Activated B cell treated with CpG ODN at 0.5 μM for 24 hours (primary cell): ENCODE data around the gene WRNIP1. TPM values are rescaled to one million over a fixed set of nuclear protein-coding genes. Genes with fewer than 3 reads are reported as not detected.

Source experiments
- ATAC-seq: fragments of 200-7000 bp; cut with Tn5 transposase; one replicate; pipeline ENCODE4 v1.10.0; 2021; ENCODE audit warnings: low read depth, mild to moderate bottlenecking, moderate library complexity
- CTCF ChIA-PET: fragments of 350-600 bp; sonication (Branson Sonifier 250); formaldehyde crosslinking; loops from one replicate; lab custom pipeline; 2021; ENCODE audit warnings: antibody characterized with exemption; lab: Charles Lee
- POLR2A ChIA-PET: fragments of 350-600 bp; sonication (Branson Sonifier 250); formaldehyde crosslinking; loops from one replicate; lab custom pipeline; 2021; ENCODE audit warnings: antibody characterized with exemption; lab: Charles Lee
- DNase-seq: peaks from one replicate; pipeline ENCODE4 v3.0.0; 2022
- H3K27ac Mint-ChIP-seq: one replicate; pipeline ENCODE4 v1.8.0; 2020; ENCODE audit warnings: mixed read lengths
- H3K27me3 Mint-ChIP-seq: one replicate; pipeline ENCODE4 v1.8.0; 2021; ENCODE audit warnings: mixed read lengths
- H3K36me3 Mint-ChIP-seq: one replicate; pipeline ENCODE4 v1.8.0; 2021; ENCODE audit warnings: low read depth, mixed read lengths
- H3K4me1 Mint-ChIP-seq: one replicate; pipeline ENCODE4 v1.8.0; 2021; ENCODE audit warnings: mixed read lengths
- H3K4me3 Mint-ChIP-seq: one replicate; pipeline ENCODE4 v1.8.0; 2020; ENCODE audit warnings: mild to moderate bottlenecking, mixed read lengths
- H3K9me3 Mint-ChIP-seq: one replicate; pipeline ENCODE4 v1.8.0; 2020; ENCODE audit warnings: mixed read lengths
- CTCF ChIP-seq: fragments of 200-600 bp; IDR thresholded peaks from one replicate; pipeline ENCODE4 v1.8.0; 2022; ENCODE audit warnings: antibody characterized with exemption, mild to moderate bottlenecking
- intact Hi-C: fragments of 100-400 bp; cut with micrococcal nuclease; formaldehyde crosslinking; loops from one replicate; pipeline ENCODE4 v1.15.1; 2024
- total RNA-seq: library from RNA; stranded (reverse); gene quantifications from 2 replicates; pipeline ENCODE4 v1.2.3, GENCODE V29; 2022

Gene WRNIP1
- total RNA-seq, 1 donor from 2014 or later = 31.9 TPM

DNA sequence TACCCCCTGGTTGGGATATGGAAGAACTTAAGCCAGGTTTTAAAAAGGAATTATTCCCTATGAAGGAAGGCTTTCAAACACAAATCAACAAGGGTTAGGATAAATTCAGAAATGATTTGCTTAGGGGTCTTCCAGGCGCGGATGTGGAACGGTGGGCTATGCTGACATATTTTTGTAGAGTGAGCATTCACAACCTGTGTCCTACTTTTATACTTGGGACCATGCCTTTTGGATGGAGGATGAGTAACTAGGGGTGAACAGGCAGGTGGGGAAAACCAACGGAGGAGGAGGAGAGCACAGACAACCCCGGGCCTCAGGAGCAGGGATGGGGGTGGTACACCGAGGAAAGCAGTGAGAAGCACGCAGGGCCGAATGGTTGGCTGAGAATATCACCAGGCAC is 20.4 kb upstream of the WRNIP1 start:
- ATAC-seq (no peak), DNase-seq (no peak)
- H3K4me3 Mint-ChIP-seq = no peak overlapping the region
- ChIA-PET CTCF (no interaction called here), POLR2A (no interaction called here)
- H3K27me3 Mint-ChIP-seq = peaks cover 1% of the 10 kb centered on the region
- H3K27ac Mint-ChIP-seq = no peak overlapping the region
- H3K9me3 Mint-ChIP-seq = no peaks in the 10 kb centered on the region
- peaks cover 1% of the 10 kb centered on the region for H3K4me1 Mint-ChIP-seq
- no peak for TF ChIP-seq CTCF
- H3K36me3 Mint-ChIP-seq = no peaks in the 10 kb centered on the region
- intact Hi-C loops = no loop called here

- Mint-ChIP-seq H3K27me3 (peaks cover 3% of the 10 kb centered on the region), H3K4me3 (no peak overlapping the region), H3K9me3 (no peaks in the 10 kb centered on the region), H3K27ac (no peak overlapping the region), H3K36me3 (no peaks in the 10 kb centered on the region), H3K4me1 (peaks cover 5% of the 10 kb centered on the region)
- no peak for TF ChIP-seq CTCF
- ChIA-PET CTCF (no interaction called here), POLR2A (no interaction called here)
- intact Hi-C loops = no loop called here
- DNase-seq (no peak), ATAC-seq (no peak)
Measured at GRCh38 chr6:2745246-2745645, 19.9 kb upstream of the WRNIP1 start.

DNA sequence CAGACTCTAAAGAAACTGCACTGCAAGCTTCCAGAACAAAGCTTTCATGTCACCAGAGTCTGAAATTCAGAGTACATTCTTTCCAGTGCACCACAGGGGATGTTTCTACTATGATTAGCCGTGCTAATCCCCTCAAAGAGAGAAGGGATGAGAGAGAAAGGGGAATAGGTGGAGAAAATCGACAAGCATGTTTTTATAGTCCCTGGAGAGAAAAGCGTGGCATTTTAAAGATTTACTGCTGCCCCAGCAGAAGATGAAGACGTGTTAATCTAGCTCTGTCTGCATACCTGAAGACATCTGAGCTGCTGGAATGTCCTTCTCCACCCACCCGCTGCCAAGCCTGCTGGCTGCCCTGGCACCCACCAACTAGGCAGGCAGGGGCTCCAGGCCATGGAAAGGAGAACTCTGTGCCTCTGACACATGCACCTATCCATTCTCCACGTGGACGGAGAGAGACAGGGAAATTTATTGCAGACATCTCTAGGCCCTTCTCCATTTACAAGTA is 18.6 kb upstream of the WRNIP1 start:
- Mint-ChIP-seq H3K4me3 (no peak overlapping the region), H3K9me3 (no peaks in the 10 kb centered on the region), H3K36me3 (no peaks in the 10 kb centered on the region), H3K27me3 (peaks cover 10% of the 10 kb centered on the region), H3K27ac (no peak overlapping the region), H3K4me1 (peaks cover 5% of the 10 kb centered on the region)
- DNase-seq = no peak
- ChIA-PET POLR2A (interaction anchor here (0.5 to 0.9 kb wide), 3 partner anchors 9 to 20 kb away, joined by 3 to 14 read pairs (median 4); no protein-coding TSS in a partner anchor), CTCF (no interaction called here)
- intact Hi-C loops = no loop called here
- no peak for ATAC-seq
- TF ChIP-seq CTCF = no peak

DNA sequence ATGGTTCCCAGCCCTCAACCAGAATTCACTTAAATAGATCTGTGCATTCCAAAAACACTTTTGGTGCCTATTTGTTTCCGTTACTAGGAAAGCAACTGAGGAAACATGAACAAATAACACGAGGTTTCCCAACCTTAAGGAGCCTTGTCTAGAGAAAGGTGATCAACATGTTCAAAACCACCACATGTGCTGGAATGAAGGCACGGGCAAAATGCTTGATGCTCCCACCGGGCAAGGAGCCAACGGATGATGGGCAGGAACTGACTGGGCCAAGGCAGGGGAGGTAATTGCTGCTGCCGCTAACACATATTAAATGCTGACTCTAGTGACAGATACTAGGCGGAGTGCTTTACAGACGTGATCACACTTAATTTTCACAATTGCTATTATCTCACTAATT is 17.0 kb upstream of the WRNIP1 start:
- H3K9me3 Mint-ChIP-seq = no peaks in the 10 kb centered on the region
- no peaks in the 10 kb centered on the region for H3K36me3 Mint-ChIP-seq
- H3K4me1 Mint-ChIP-seq = peaks cover 7% of the 10 kb centered on the region
- no peak overlapping the region for H3K4me3 Mint-ChIP-seq
- intact Hi-C loops = no loop called here
- ChIA-PET CTCF (interaction anchor here (3.2 to 5.0 kb wide), 3 partner anchors 10 to 15 kb away, joined by 28 to 50 read pairs (median 31); no protein-coding TSS in a partner anchor), POLR2A (no interaction called here)
- no peak for TF ChIP-seq CTCF
- peaks cover 14% of the 10 kb centered on the region for H3K27me3 Mint-ChIP-seq
- no peak overlapping the region for H3K27ac Mint-ChIP-seq
- ATAC-seq (no peak), DNase-seq (no peak)

DNA sequence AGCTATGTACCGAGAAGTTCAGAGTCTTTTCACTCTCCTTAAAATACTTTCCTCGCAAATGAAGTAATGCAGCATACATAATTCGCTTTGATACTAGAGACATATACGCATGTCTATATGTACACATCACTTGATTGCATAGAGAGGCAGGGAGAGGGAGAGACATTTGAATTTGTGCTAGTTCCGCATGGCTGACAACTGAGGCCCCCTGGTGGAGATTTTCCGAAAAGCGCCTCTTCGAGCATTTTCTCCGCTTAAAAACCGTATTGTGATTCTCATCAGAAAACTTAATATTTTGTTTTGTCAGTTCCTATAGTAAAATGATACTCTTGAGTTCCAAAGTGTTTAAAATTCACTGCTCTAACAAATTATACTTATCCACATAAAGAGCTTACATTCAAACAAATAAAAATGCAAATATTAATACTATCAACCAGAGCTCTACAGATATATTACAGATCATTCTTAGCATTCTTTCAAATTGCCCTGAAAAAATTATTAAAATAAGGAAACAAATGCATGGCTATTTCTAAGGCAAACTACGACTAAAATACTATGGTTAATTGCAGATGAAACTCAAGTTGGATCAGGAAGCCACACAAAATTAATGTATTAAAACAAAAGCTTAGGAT is 15.1 kb upstream of the WRNIP1 start:
- H3K9me3 Mint-ChIP-seq = peaks cover 2% of the 10 kb centered on the region
- POLR2A ChIA-PET = interaction anchor here (1.3 kb wide), 1 partner anchor 17 kb away, joined by 5 read pairs; no protein-coding TSS in a partner anchor
- TF ChIP-seq CTCF = peak; percentile 79
- H3K36me3 Mint-ChIP-seq = no peaks in the 10 kb centered on the region
- intact Hi-C loops = loop anchor here (1.0 to 10.0 kb wide), 4 partner anchors 12 to 1154 kb away; no protein-coding TSS in a partner anchor
- CTCF ChIA-PET = interaction anchor here (0.8 to 5.0 kb wide), 14 partner anchors 9 to 1154 kb away, joined by 3 to 50 read pairs (median 4); no protein-coding TSS in a partner anchor
- peak; percentile 76 for ATAC-seq
- H3K27me3 Mint-ChIP-seq = peaks cover 14% of the 10 kb centered on the region
- H3K27ac Mint-ChIP-seq = no peak overlapping the region
- peak; percentile 53 for DNase-seq
- no peak overlapping the region for H3K4me3 Mint-ChIP-seq
- H3K4me1 Mint-ChIP-seq = peaks cover 13% of the 10 kb centered on the region
